ENCODE results near the gene MAP2K3.

- TF ChIP-seq, protein P1, sequence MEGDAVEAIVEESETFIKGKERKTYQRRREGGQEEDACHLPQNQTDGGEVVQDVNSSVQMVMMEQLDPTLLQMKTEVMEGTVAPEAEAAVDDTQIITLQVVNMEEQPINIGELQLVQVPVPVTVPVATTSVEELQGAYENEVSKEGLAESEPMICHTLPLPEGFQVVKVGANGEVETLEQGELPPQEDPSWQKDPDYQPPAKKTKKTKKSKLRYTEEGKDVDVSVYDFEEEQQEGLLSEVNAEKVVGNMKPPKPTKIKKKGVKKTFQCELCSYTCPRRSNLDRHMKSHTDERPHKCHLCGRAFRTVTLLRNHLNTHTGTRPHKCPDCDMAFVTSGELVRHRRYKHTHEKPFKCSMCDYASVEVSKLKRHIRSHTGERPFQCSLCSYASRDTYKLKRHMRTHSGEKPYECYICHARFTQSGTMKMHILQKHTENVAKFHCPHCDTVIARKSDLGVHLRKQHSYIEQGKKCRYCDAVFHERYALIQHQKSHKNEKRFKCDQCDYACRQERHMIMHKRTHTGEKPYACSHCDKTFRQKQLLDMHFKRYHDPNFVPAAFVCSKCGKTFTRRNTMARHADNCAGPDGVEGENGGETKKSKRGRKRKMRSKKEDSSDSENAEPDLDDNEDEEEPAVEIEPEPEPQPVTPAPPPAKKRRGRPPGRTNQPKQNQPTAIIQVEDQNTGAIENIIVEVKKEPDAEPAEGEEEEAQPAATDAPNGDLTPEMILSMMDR (IDR thresholded peaks at IDR 0.05): no peak
- no peak for TF ChIP-seq POLR2A (IDR thresholded peaks at IDR 0.05)
Measured at GRCh38 chr17:21279198-21279535, 5.3 kb upstream of the MAP2K3 start.

Data from right lobe of liver (tissue), 4 donors.